HL-60 (cell line): ENCODE measurements around the gene CC2D2B.
"Not testable (repeated sequence)": the region's sequence is repeated elsewhere in the genome, so short reads cannot be mapped to it uniquely, and the experiment has no call there.

Experiments used
- DNase-seq, 2 experiments: peaks; one replicate each; pipeline ENCODE4 v3.0.0-alpha.2; 2010 to 2020; ENCODE audit warnings: low read depth in 1 of 2, low spot score in 1 of 2
- H3K27ac ChIP-seq: fragments of 250-450 bp; sonication (Bioruptor Pico); replicated peaks from 2 replicates; pipeline ENCODE4 v1.5.1; 2020; ENCODE audit warnings: mild to moderate bottlenecking, moderate library complexity
- H3K27me3 ChIP-seq: fragments of 250-450 bp; sonication (Bioruptor Pico); 2 replicates; pipeline ENCODE4 v1.5.1; 2021; ENCODE audit warnings: mild to moderate bottlenecking, moderate library complexity; ENCODE audit not compliant: insufficient read depth, poor library complexity, severe bottlenecking
- H3K4me3 ChIP-seq: replicated peaks from 2 replicates; pipeline ENCODE4 v1.5.1; 2011; ENCODE audit warnings: mild to moderate bottlenecking, control low read depth, low read length; ENCODE audit not compliant: insufficient read depth
- CTCF ChIP-seq: IDR thresholded peaks from one replicate; pipeline ENCODE4 v1.5.1; 2011; ENCODE audit warnings: low read length, control low read depth, inconsistent platforms; ENCODE audit not compliant: insufficient read depth
- GABPA ChIP-seq: IDR thresholded peaks from 2 replicates; pipeline ENCODE4 v1.6.1; 2012; ENCODE audit warnings: low read depth
- POLR2AphosphoS5 ChIP-seq: IDR thresholded peaks from 2 replicates; pipeline ENCODE4 v1.6.1; 2012; ENCODE audit warnings: low read depth
- REST ChIP-seq: IDR thresholded peaks from 2 replicates; pipeline ENCODE4 v1.6.1; 2012; ENCODE audit warnings: low read depth; ENCODE audit not compliant: insufficient replicate concordance
- SPI1 ChIP-seq: IDR thresholded peaks from 2 replicates; pipeline ENCODE4 v1.6.1; 2012; ENCODE audit warnings: low read depth, mild to moderate bottlenecking, borderline replicate concordance

Gene CC2D2B

GRCh38 chr10:95909561-95909960, 1.8 kb downstream of the CC2D2B start:
- H3K4me3 ChIP-seq, result no peak overlapping the region
- peak in 1 of 2 experiments; percentile 18 for DNase-seq
- TF ChIP-seq REST (no peak), POLR2AphosphoS5 (no peak), SPI1 (no peak), CTCF (no peak), GABPA (no peak)

GRCh38 chr10:95916039-95916438, 8.3 kb downstream of the CC2D2B start:
- H3K4me3 ChIP-seq, DNase-seq, H3K27ac ChIP-seq, H3K27me3 ChIP-seq: not testable (repeated sequence)

More at GRCh38 chr10:95909561-95909960, 1.8 kb downstream of the CC2D2B start:
- H3K27ac ChIP-seq, result no peak overlapping the region
- H3K27me3 ChIP-seq, result no peaks in the 10 kb centered on the region

GRCh38 chr10:95920798-95921426, 13.1 kb downstream of the CC2D2B start:
- no peak overlapping the region for H3K4me3 ChIP-seq
- no peak for DNase-seq
- no peak for TF ChIP-seq POLR2AphosphoS5
- no peak for TF ChIP-seq SPI1
- TF ChIP-seq GABPA, result no peak
- TF ChIP-seq CTCF, result no peak
- no peak for TF ChIP-seq REST
- H3K27ac ChIP-seq, result no peak overlapping the region
- H3K27me3 ChIP-seq, result no peaks in the 10 kb centered on the region

- H3K27me3 ChIP-seq, result no peaks in the 10 kb centered on the region
- no peak overlapping the region for H3K27ac ChIP-seq
- DNase-seq, result no peak
- H3K4me3 ChIP-seq, result no peak overlapping the region
- TF ChIP-seq CTCF (no peak), POLR2AphosphoS5 (no peak)
Measured at GRCh38 chr10:95925033-95925432, 17.3 kb downstream of the CC2D2B start.
